ENCODE results near the gene IFNA21.
"Not testable (repeated sequence)": the region's sequence is repeated elsewhere in the genome, so short reads cannot be mapped to it uniquely, and the experiment has no call there.

IFNA21 gene

DNA sequence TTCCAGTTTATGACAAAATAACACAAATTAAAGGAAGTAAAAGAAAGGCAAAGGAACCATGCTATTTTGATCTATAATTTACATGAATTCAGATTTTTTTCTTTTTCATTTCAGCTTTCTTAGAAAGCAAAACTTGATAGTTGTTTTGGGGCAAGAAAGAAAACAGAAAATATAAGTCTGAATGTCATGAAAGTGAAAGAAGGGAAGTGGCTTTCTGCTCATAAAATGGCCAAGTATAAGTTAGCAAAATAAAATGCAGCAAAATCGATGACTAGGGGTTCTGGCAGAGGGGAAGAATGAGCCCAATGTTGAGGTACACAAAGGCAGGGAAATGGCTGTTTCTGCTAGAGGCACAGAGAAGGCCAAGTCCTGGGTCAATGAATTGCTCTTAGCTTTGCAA lies 21.9 kb downstream of the IFNA21 start:
- in situ Hi-C loops (cut with MboI; ENCODE audit: low sequenced_read_pairs) = no loop called here

DNA sequence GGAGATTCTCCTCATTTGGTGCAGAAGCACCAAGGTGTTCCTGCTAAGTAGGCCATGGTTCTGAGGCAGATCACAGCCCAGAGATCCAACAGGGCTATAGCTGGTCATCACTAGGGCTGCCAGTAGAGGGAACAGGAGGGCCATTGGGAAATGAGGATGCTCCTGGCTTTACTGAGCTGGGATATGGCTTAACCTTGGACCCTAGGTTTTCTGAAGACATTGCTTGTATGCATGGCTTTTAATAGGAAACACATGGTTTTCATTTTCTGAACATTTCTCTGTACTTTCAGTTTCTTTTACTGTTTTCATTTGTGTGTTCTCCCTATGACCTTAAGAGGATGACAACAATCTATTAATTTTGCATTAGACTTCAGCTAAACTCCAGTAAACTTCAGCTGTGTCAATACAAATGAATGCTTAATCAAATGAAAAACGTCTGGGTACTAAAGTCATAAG lies 25.0 kb downstream of the IFNA21 start, which contains the start of gene IFNW1:
Gene IFNW1 (minus strand): TSS at position 406 of the 456 bp plus-strand sequence. CDS start 262 bp downstream, at position 144.
- in situ Hi-C loops (cut with MboI; ENCODE audit: low sequenced_read_pairs) = no loop called here

DNA sequence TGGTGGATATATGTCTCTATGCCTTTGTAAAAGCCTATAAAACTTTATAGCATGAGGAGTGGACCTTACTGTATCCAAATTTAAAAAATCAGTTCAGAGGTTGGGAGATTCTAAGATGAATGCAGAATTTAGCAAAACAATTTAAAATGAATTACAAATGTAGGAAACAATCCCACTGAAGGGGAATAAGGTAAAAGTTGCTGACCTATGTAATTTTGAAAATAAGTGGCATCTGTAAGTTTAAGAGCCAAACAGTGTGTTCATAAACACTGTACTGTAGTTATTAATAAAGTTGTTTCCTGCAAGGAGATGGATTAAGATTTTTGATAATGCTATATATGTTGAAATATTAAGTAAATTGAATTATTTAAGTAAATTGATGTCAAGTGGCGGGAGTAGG lies 29.4 kb downstream of the IFNA21 start:
- in situ Hi-C loops (cut with MboI; ENCODE audit: low sequenced_read_pairs) = no loop called here

DNA sequence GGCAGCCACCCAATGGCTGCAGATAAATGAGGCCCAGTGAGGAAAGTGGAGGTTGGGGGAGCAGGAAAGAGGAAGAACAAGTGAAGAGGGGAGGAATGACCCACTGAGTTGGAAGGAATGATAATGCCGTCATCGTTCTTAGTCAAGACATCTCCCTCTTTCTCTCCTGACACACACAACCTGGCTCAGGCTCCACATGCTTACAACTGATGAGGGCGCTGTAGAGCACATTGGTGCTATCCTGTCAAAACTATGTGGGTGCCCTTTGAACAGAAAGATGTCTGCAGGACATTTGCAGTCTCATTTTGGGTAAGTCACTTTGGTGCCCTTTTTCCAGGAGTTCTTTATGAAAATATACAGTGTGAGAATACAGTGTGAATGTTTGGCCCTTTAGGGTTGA lies 30.7 kb downstream of the IFNA21 start:
- in situ Hi-C loops (cut with MboI; ENCODE audit: low sequenced_read_pairs) = no loop called here

DNA sequence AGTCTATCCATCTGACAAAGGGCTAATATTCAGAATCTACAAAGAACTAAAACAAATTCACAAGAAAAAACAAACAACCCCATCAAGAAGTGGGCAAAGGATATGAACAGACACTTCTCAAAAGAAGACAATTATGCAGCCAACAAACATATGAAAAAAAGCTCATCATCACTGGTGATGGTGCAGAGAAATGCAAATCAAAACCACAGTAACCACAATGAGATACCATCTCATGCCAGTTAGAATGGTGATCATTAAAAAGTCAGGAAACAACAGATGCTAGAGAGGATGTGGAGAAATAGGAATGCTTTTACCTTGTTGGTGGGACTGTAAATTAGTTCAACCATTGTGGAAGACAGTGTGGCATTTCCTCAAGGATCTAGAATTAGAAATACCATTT lies 38.3 kb downstream of the IFNA21 start:
- in situ Hi-C loops (cut with MboI; ENCODE audit: low sequenced_read_pairs) = not testable (repeated sequence)

DNA sequence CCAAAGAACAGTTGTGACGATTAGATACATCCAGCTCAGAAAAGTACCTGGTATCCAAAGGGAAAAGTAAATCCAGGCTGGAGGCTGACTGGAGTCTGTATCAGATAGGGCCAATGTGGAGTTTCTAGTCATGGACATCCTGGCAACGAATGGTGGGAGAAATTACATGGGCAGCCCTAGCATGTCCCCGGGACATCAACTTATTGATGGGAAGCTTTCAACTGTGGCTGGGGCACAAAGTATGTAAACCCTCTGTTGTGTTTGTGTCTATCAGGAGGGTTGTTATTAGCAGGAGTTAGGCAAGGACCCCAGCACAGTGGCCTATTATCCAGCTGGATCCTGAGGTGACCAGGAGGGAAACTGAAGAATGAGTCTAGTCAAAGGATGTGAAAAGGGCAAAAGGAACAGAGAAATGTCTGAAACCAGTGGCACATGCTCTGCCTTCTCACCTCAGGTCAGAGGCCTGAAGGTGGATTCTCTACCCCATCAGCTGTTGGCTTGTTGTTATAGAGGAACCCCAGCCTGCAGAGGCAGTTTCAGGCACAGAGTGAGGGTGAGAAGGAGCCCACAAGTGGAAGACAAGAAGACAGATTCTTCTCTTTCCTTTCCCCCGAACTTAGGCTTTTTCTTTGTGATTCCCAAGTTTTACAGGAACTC lies 44.7 kb downstream of the IFNA21 start:
- in situ Hi-C loops (cut with MboI; ENCODE audit: low sequenced_read_pairs) = no loop called here

DNA sequence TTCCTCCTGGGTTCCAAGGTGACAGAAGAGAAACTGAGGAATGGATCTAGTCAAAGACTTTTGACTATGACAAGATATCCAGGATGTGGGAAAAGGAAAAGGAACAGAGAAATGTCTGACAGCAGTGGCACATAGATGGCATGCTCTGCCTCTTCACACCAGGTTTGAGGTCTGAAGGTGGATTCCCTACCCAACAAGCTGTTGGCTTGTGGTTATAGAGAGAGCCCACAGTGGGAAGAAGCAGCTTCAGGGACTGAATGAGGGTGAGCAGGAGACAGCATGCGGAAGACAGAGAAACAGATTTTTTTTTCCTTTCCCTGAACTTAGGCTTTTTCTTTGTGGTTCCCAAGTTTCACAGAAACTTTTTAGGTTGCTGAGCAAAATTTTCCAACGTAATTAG lies 45.4 kb downstream of the IFNA21 start:
- in situ Hi-C loops (cut with MboI; ENCODE audit: low sequenced_read_pairs) = no loop called here

DNA sequence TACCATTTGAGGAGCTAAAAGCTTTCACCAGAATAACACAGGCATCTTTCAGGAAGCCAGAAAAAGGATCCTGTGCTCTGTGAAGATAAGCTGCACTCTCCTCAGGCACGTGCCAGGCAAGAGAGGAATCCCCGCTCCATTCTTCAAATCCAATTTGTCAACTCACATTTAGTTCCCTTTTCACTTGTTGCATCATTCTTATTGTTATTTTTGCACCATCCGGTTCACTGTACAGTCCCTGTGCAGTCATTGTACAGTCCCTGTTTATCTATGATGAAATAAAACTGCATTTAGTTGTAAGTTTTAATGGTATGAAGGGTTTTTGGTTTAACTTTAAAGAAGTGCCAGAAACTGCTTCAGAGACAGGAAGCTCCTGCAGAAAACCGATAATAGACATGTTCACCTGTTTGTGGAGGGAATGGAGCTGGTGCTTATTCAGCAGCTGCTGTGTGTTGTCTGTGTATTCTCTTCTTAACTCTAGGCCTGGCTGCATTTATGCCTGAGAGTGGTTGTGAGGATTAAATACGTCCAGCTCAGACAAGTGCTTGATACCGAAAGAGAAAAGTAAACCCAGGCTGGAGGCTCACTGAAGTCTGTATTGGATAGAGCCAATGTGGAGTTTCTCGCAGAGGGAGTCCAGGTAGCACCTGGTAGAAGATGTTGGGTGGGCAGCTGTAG lies 47.2 kb downstream of the IFNA21 start:
- in situ Hi-C loops (cut with MboI; ENCODE audit: low sequenced_read_pairs) = no loop called here
